BE2C (cell line): ENCODE results near the gene APBB2.

Experiments used
- DNase-seq: peaks from one replicate; pipeline ENCODE4 v3.0.0-alpha.2; 2020
- H3K27me3 ChIP-seq: fragments of 250-450 bp; sonication (Bioruptor Pico); 2 replicates; pipeline ENCODE4 v1.5.1; 2020; ENCODE audit warnings: mild to moderate bottlenecking
- H3K36me3 ChIP-seq: fragments of 250-450 bp; sonication (Bioruptor Pico); 2 replicates; pipeline ENCODE4 v1.5.1; 2020; ENCODE audit warnings: mild to moderate bottlenecking
- H3K4me1 ChIP-seq: fragments of 250-450 bp; sonication (Bioruptor Pico); 2 replicates; pipeline ENCODE4 v1.5.1; 2020
- H3K4me3 ChIP-seq: 2 replicates; pipeline ENCODE4 v1.5.1; 2011; ENCODE audit warnings: low read depth, low read length
- H3K9me3 ChIP-seq: fragments of 250-450 bp; sonication (Bioruptor Pico); 2 replicates; pipeline ENCODE4 v1.5.1; 2020
- CTCF ChIP-seq: IDR thresholded peaks from 2 replicates; pipeline ENCODE4 v1.5.1; 2012; ENCODE audit warnings: mild to moderate bottlenecking, low read depth, low read length

The APBB2 gene

GRCh38 chr4:41098093-41099048 is 116.0 kb downstream of the APBB2 start:
- Histone ChIP-seq H3K36me3 (no peaks in the 10 kb centered on the region), H3K4me1 (no peaks in the 10 kb centered on the region), H3K4me3 (no peak overlapping the region), H3K27me3 (no peaks in the 10 kb centered on the region), H3K9me3 (no peaks in the 10 kb centered on the region)
- DNase-seq, result no peak
- TF ChIP-seq CTCF, result no peak

- no peaks in the 10 kb centered on the region for H3K9me3 ChIP-seq
- no peaks in the 10 kb centered on the region for H3K36me3 ChIP-seq
- H3K4me3 ChIP-seq, result no peak overlapping the region
- H3K4me1 ChIP-seq, result no peaks in the 10 kb centered on the region; the same call in 1 of the 2 replicates
- TF ChIP-seq CTCF, result no peak
- H3K27me3 ChIP-seq, result no peaks in the 10 kb centered on the region
- no peak for DNase-seq
These were observed 118.4 kb downstream of the APBB2 start for GRCh38 chr4:41095973-41096372.

GRCh38 chr4:41095192-41095872 is 119.0 kb downstream of the APBB2 start:
- Histone ChIP-seq H3K4me3 (no peak overlapping the region), H3K27me3 (no peaks in the 10 kb centered on the region)
- TF ChIP-seq CTCF, result no peak

GRCh38 chr4:41092128-41092527 is 122.2 kb downstream of the APBB2 start:
- Histone ChIP-seq H3K27me3 (no peaks in the 10 kb centered on the region), H3K4me3 (no peak overlapping the region), H3K9me3 (no peaks in the 10 kb centered on the region), H3K4me1 (no peaks in the 10 kb centered on the region; the same call in 1 of the 2 replicates), H3K36me3 (no peaks in the 10 kb centered on the region)
- no peak for TF ChIP-seq CTCF
- no peak for DNase-seq

More at GRCh38 chr4:41095192-41095872, 119.0 kb downstream of the APBB2 start:
- no peak for DNase-seq
- Histone ChIP-seq H3K4me1 (no peaks in the 10 kb centered on the region; the same call in 1 of the 2 replicates), H3K9me3 (no peaks in the 10 kb centered on the region), H3K36me3 (no peaks in the 10 kb centered on the region)

GRCh38 chr4:41081847-41082246 is 132.5 kb downstream of the APBB2 start:
- Histone ChIP-seq H3K27me3 (no peaks in the 10 kb centered on the region), H3K36me3 (no peaks in the 10 kb centered on the region), H3K4me3 (no peak overlapping the region), H3K4me1 (no peaks in the 10 kb centered on the region), H3K9me3 (no peaks in the 10 kb centered on the region)
- no peak for TF ChIP-seq CTCF
- DNase-seq, result no peak
